Activated naive CD8-positive, alpha-beta T cell treated with anti-CD3 and anti-CD28 coated beads for 36 hours (primary cell): ENCODE measurements around the gene OR1L4. TPM values are rescaled to one million over a fixed set of nuclear protein-coding genes. Genes with fewer than 3 reads are reported as not detected.

Source experiments
- DNase-seq: peaks from one replicate; pipeline ENCODE4 v3.0.0; 2021
- H3K27ac Mint-ChIP-seq: one replicate; pipeline ENCODE4 v1.8.0; 2022; ENCODE audit warnings: mild to moderate bottlenecking, moderate library complexity, mixed read lengths
- H3K27me3 Mint-ChIP-seq: one replicate; pipeline ENCODE4 v1.8.0; 2022; ENCODE audit warnings: mild to moderate bottlenecking, mixed read lengths
- H3K36me3 Mint-ChIP-seq: one replicate; pipeline ENCODE4 v1.8.0; 2021; ENCODE audit warnings: mild to moderate bottlenecking, mixed read lengths
- H3K4me1 Mint-ChIP-seq: one replicate; pipeline ENCODE4 v1.8.0; 2021; ENCODE audit warnings: mixed read lengths
- H3K4me3 Mint-ChIP-seq: one replicate; pipeline ENCODE4 v1.8.0; 2022; ENCODE audit warnings: mild to moderate bottlenecking, moderate library complexity, mixed read lengths
- H3K9me3 Mint-ChIP-seq: one replicate; pipeline ENCODE4 v1.8.0; 2022; ENCODE audit warnings: mixed read lengths
- total RNA-seq, 2 experiments: library from RNA; stranded (reverse); gene quantifications; one replicate each; pipeline ENCODE4 v1.2.3, GENCODE V29; 2021

Gene OR1L4
- total RNA-seq, result not detected

DNA sequence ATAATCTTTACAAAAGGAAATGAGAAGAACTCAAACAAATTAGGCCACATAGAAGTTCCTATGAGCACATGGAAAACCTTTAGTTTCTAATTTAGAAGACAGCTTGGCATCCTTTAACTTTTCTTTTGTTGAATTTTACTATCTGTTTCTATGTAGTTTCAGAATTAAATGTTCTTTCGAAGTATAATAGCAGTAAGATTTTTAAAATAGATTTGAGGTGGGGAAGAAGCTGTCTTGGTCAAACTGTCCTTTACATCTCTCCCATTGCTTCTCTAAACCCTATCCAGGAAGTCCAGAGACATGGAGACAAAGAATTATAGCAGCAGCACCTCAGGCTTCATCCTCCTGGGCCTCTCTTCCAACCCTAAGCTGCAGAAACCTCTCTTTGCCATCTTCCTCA, at the start of gene OR1L4:
TSS of gene OR1L4 (plus strand) at position 301 of the 400 bp plus-strand sequence. CDS start at position 301, 0 bp downstream.
- peaks cover 48% of the 10 kb centered on the region for H3K9me3 Mint-ChIP-seq
- H3K36me3 Mint-ChIP-seq, result peaks cover 12% of the 10 kb centered on the region
- no peak for DNase-seq
- no peak within 1 kb of the TSS for H3K27ac Mint-ChIP-seq
- H3K4me1 Mint-ChIP-seq, result no peaks in the 10 kb centered on the region
- H3K27me3 Mint-ChIP-seq, result no peaks in the 10 kb centered on the region
- H3K4me3 Mint-ChIP-seq, result no peak within 1 kb of the TSS

DNA sequence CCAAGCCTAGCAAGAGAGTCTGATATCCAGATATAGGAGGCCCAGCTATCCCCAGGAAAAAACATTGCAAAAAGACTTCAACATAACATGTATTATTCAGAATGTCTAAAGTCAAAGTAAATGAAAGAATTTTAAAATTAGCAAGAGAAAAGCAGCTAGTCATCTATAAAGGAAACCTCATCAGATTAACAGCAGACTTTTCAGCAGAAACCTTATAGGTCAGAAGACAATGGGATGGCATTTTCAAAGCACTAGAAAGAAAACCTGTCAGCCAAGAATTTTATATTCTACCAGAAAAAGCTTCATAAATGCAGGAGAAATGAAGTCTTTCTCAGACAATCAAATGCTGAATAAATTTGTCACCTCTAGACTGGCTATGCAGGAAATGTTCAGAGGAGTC, 38.9 kb upstream of the OR1L4 start:
- Mint-ChIP-seq H3K4me1 (no peaks in the 10 kb centered on the region), H3K27me3 (no peaks in the 10 kb centered on the region), H3K36me3 (peaks cover 3% of the 10 kb centered on the region), H3K27ac (no peak overlapping the region), H3K9me3 (peaks cover 19% of the 10 kb centered on the region), H3K4me3 (no peak overlapping the region)
- no peak for DNase-seq

- H3K27me3 Mint-ChIP-seq, result no peaks in the 10 kb centered on the region
- no peak for DNase-seq
- H3K4me1 Mint-ChIP-seq, result no peaks in the 10 kb centered on the region
- H3K4me3 Mint-ChIP-seq, result no peak overlapping the region
- H3K9me3 Mint-ChIP-seq, result peaks cover 12% of the 10 kb centered on the region
- no peaks in the 10 kb centered on the region for H3K36me3 Mint-ChIP-seq
- H3K27ac Mint-ChIP-seq, result no peak overlapping the region
Observed at GRCh38 chr9:122695696-122696095, 28.1 kb upstream of the OR1L4 start.

GRCh38 chr9:122718038-122718437, 5.8 kb upstream of the OR1L4 start:
- Mint-ChIP-seq H3K4me1 (no peaks in the 10 kb centered on the region), H3K27ac (no peak overlapping the region), H3K27me3 (no peaks in the 10 kb centered on the region), H3K4me3 (no peak overlapping the region), H3K36me3 (peaks cover 6% of the 10 kb centered on the region), H3K9me3 (peaks cover 36% of the 10 kb centered on the region)
- no peak for DNase-seq

DNA sequence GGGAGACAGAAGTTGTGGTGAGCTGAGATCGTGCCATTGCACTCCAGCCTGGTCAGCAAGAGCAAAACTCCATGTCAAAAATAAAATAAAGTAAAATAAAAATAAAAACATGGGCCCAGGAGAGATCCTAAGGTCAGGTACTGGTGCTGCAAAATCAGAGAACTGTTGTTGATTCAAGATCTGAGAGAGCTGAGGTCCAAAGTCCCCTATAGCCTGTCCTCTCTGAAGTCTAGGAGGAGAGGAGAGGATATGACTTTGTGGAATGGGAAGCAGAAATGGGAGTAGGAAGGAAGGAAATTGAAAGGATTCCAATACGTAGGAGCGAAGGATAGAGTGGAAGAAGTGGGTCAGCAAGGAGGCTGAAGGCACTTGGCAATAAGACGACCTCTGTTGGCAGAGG, 4.6 kb upstream of the OR1L4 start:
- H3K36me3 Mint-ChIP-seq, result peaks cover 7% of the 10 kb centered on the region
- H3K4me3 Mint-ChIP-seq, result no peak overlapping the region
- no peaks in the 10 kb centered on the region for H3K4me1 Mint-ChIP-seq
- no peak for DNase-seq
- H3K27ac Mint-ChIP-seq, result no peak overlapping the region
- H3K9me3 Mint-ChIP-seq, result peaks cover 36% of the 10 kb centered on the region
- H3K27me3 Mint-ChIP-seq, result no peaks in the 10 kb centered on the region

DNA sequence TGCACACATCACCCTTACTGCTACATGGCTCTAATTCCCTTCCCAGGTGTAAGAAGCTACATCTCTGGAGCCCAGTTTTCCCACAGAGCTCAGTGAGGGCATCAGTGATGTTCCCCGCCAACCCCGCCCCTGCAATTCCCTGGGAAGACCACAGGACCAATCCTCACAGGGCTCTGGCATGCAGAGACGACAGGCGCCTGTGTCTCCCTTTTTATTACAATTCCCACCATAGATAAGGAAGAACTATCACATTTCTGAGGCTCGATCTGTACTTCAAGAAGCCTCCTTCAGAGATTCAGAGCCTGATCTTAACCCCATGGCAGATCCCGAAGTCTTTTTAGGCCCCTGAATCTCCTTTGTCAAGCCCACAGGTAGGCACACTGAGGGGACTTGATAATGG, 18.2 kb downstream of the OR1L4 start, which contains the start of gene OR1L6:
TSS of gene OR1L6 (plus strand) at position 301 of the 400 bp plus-strand sequence. CDS start 7,545 bp downstream, outside the sequence.
- no peak for DNase-seq
- H3K27ac Mint-ChIP-seq, result no peak within 1 kb of the TSS
- H3K36me3 Mint-ChIP-seq, result no peaks in the 10 kb centered on the region
- H3K27me3 Mint-ChIP-seq, result no peaks in the 10 kb centered on the region
- no peaks in the 10 kb centered on the region for H3K4me1 Mint-ChIP-seq
- H3K9me3 Mint-ChIP-seq, result peaks cover 6% of the 10 kb centered on the region
- no peak within 1 kb of the TSS for H3K4me3 Mint-ChIP-seq

GRCh38 chr9:122754825-122755224, 31.0 kb downstream of the OR1L4 start:
- DNase-seq, result no peak
- peaks cover 3% of the 10 kb centered on the region for H3K27me3 Mint-ChIP-seq
- peaks cover 19% of the 10 kb centered on the region for H3K36me3 Mint-ChIP-seq
- no peak overlapping the region for H3K4me3 Mint-ChIP-seq
- H3K4me1 Mint-ChIP-seq, result no peaks in the 10 kb centered on the region
- H3K9me3 Mint-ChIP-seq, result peaks cover 25% of the 10 kb centered on the region
- H3K27ac Mint-ChIP-seq, result no peak overlapping the region

GRCh38 chr9:122767817-122768216, 44.0 kb downstream of the OR1L4 start:
- Mint-ChIP-seq H3K27me3 (no peaks in the 10 kb centered on the region), H3K4me3 (no peak overlapping the region), H3K36me3 (peaks cover 16% of the 10 kb centered on the region), H3K27ac (no peak overlapping the region), H3K9me3 (peaks cover 31% of the 10 kb centered on the region), H3K4me1 (no peaks in the 10 kb centered on the region)
- no peak for DNase-seq

Other genes with a start within 250 kb of the OR1L4 start
- gene OR1J1, start 246.1 kb upstream of the OR1L4 start, total RNA-seq, result not detected
- gene OR1J2, start 213.2 kb upstream of the OR1L4 start, total RNA-seq, result under 1 TPM in 1 of 2 experiments, not detected in 1; 0.23 TPM
- not detected for gene OR1J4, start 204.8 kb upstream of the OR1L4 start, total RNA-seq
- not detected for gene OR1N1, start 196.7 kb upstream of the OR1L4 start, total RNA-seq
- gene OR1N2, start 170.9 kb upstream of the OR1L4 start, total RNA-seq, result not detected
- gene OR1L8, start 140.6 kb upstream of the OR1L4 start, total RNA-seq, result not detected
- gene OR1Q1, start 109.3 kb upstream of the OR1L4 start, total RNA-seq, result not detected
- gene OR1B1, start 66.4 kb upstream of the OR1L4 start, total RNA-seq, result not detected
- gene OR1L1, start 62.3 kb upstream of the OR1L4 start, total RNA-seq, result not detected
- gene OR1L3, start 48.9 kb upstream of the OR1L4 start, total RNA-seq, result not detected
- not detected for gene OR1L6, start 18.3 kb downstream of the OR1L4 start, total RNA-seq
- gene OR5C1, start 64.9 kb downstream of the OR1L4 start, total RNA-seq, result not detected
- not detected for gene OR1K1, start 76.1 kb downstream of the OR1L4 start, total RNA-seq
- 10 to 100 TPM; 20.5 to 21.4 TPM for gene PDCL, start 104.6 kb downstream of the OR1L4 start, total RNA-seq
- gene RC3H2, start 181.4 kb downstream of the OR1L4 start, total RNA-seq, result 10 to 100 TPM; 26.4 to 28.0 TPM
- 10 to 100 TPM in 1 of 2 experiments, 1 to 10 TPM in 1; 9.6 to 10.5 TPM for gene ZBTB6, start 189.3 kb downstream of the OR1L4 start, total RNA-seq
- 1 to 10 TPM; 5.2 to 5.8 TPM for gene ZBTB26, start 207.5 kb downstream of the OR1L4 start, total RNA-seq
- gene RABGAP1, start 217.0 kb downstream of the OR1L4 start, total RNA-seq, result 10 to 100 TPM; 19.4 to 20.6 TPM